ENCODE data around the gene GTF3C1.

- TF ChIP-seq POLR2A (IDR thresholded peaks at IDR 0.05) = no peak
- TF ChIP-seq, protein P1, sequence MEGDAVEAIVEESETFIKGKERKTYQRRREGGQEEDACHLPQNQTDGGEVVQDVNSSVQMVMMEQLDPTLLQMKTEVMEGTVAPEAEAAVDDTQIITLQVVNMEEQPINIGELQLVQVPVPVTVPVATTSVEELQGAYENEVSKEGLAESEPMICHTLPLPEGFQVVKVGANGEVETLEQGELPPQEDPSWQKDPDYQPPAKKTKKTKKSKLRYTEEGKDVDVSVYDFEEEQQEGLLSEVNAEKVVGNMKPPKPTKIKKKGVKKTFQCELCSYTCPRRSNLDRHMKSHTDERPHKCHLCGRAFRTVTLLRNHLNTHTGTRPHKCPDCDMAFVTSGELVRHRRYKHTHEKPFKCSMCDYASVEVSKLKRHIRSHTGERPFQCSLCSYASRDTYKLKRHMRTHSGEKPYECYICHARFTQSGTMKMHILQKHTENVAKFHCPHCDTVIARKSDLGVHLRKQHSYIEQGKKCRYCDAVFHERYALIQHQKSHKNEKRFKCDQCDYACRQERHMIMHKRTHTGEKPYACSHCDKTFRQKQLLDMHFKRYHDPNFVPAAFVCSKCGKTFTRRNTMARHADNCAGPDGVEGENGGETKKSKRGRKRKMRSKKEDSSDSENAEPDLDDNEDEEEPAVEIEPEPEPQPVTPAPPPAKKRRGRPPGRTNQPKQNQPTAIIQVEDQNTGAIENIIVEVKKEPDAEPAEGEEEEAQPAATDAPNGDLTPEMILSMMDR (IDR thresholded peaks at IDR 0.05) = no peak
These were observed 85.7 kb downstream of the GTF3C1 start for GRCh38 chr16:27463741-27464591.

Data from uterus (tissue), 2 donors.